H1 (cell line): ENCODE data around the gene SRRM3. TPM values are rescaled to one million over a fixed set of nuclear protein-coding genes. Genes with fewer than 3 reads are reported as not detected.

Experiments used
- SP2 ChIP-seq: IDR thresholded peaks from 2 replicates; pipeline ENCODE4 v1.6.1; 2012; ENCODE audit warnings: mild to moderate bottlenecking, low read length, inconsistent platforms
- polyA plus RNA-seq, 7 experiments: library from polyadenylated mRNA; depleted of rRNA in 3 of 7; stranded (reverse) in 5 of 7; unstranded in 2 of 7; fragments of >200 nt in 5 of 7; fragments of 200-250 nt in 2 of 7; gene quantifications; 1 replicate in 5 of 7; 2 replicates in 1 of 7; 4 replicates in 1 of 7; pipeline versions ENCODE4 v1.2.1 to v1.2.3, GENCODE V29; 2011 to 2013; ENCODE audit warnings: missing spikeins in 2 of 7, mixed read lengths in 2 of 7
- total RNA-seq: library from RNA; stranded (reverse); fragmentation: NEBNext Ultra II Directional; extraction: Animal tissue kit (Norgen Biotek cat#: 25700); gene quantifications from 2 replicates; pipeline ENCODE4 v1.2.1, GENCODE V29; 2021

The SRRM3 gene
- total and polyA plus RNA-seq, 2 of the 8 experiments (the other 6 are each of a cell fraction or from before 2014, with no cell fraction given), result 10.4 to 17.4 TPM

DNA sequence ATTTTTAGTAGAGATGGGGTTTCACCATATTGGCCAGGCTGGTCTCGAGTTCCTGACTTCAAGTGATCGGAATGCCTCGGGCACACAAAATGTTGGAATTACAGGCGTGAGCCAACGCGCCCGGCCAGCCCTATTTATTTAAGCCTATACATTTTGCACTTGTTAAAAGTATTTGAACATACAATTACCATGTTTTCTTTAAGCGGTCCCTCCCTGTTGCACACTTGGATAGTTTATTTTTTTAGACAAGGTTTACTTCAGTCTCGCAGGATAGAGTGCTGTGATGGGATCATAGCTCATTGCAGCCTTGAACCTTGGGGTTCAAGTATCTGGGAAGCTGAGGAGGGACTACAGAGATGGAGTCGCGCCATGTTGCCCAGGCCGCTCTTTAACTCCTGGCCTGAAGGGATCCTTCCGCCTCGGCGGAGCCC lies 35.7 kb upstream of the SRRM3 start (continued):
- TF ChIP-seq SP2, result no peak
